ENCODE measurements around the gene SLC9A9. TPM values are rescaled to one million over a fixed set of nuclear protein-coding genes. Genes with fewer than 3 reads are reported as not detected.
"Not testable (repeated sequence)": the region's sequence is repeated elsewhere in the genome, so short reads cannot be mapped to it uniquely, and the experiment has no call there.

SLC9A9 gene
- total RNA-seq, 1 donor from 2014 or later = 5.6 TPM

- intact Hi-C loops (cut with micrococcal nuclease) = no loop called here
- DNase-seq (no peak), ATAC-seq (no peak)
Observed at GRCh38 chr3:143819890-143820289, 28.4 kb downstream of the SLC9A9 start.

GRCh38 chr3:143814443-143814889 is 33.8 kb downstream of the SLC9A9 start:
- ATAC-seq (peak; percentile 47), DNase-seq (no peak)
- intact Hi-C loops (cut with micrococcal nuclease) = no loop called here

GRCh38 chr3:143812481-143812880 is 35.8 kb downstream of the SLC9A9 start:
- ATAC-seq (no peak), DNase-seq (no peak)
- intact Hi-C loops (cut with micrococcal nuclease) = no loop called here

GRCh38 chr3:143811602-143812001 is 36.7 kb downstream of the SLC9A9 start:
- ATAC-seq (peak; percentile 69), DNase-seq (peak; percentile 61)

GRCh38 chr3:143810953-143811265 is 37.4 kb downstream of the SLC9A9 start:
- DNase-seq (no peak), ATAC-seq (no peak)
- intact Hi-C loops (cut with micrococcal nuclease) = no loop called here

More at GRCh38 chr3:143811602-143812001, 36.7 kb downstream of the SLC9A9 start:
- intact Hi-C loops (cut with micrococcal nuclease) = no loop called here

GRCh38 chr3:143810166-143810952 is 37.9 kb downstream of the SLC9A9 start:
- ATAC-seq = no peak
- intact Hi-C loops (cut with micrococcal nuclease) = no loop called here
- no peak for DNase-seq

- DNase-seq (no peak), ATAC-seq (peak; percentile 85)
- intact Hi-C loops (cut with micrococcal nuclease) = no loop called here
Observed at GRCh38 chr3:143809121-143809621, 39.1 kb downstream of the SLC9A9 start.

- DNase-seq = no peak
- intact Hi-C loops (cut with micrococcal nuclease) = no loop called here
- ATAC-seq = no peak
Observed at GRCh38 chr3:143808030-143808429, 40.2 kb downstream of the SLC9A9 start.

GRCh38 chr3:143806038-143806437 is 42.2 kb downstream of the SLC9A9 start:
- ATAC-seq (no peak), DNase-seq (no peak)
- intact Hi-C loops (cut with micrococcal nuclease) = no loop called here

GRCh38 chr3:143805476-143805875 is 42.8 kb downstream of the SLC9A9 start:
- ATAC-seq; intact Hi-C loops (cut with micrococcal nuclease); DNase-seq: not testable (repeated sequence)

GRCh38 chr3:143801046-143801445 is 47.2 kb downstream of the SLC9A9 start:
- intact Hi-C loops (cut with micrococcal nuclease); DNase-seq; ATAC-seq: not testable (repeated sequence)

GRCh38 chr3:143798151-143798550 is 50.1 kb downstream of the SLC9A9 start:
- not testable (repeated sequence) for DNase-seq, ATAC-seq
- intact Hi-C loops (cut with micrococcal nuclease) = loop anchor here (10.0 kb wide), 1 partner anchor 157 kb away; no protein-coding TSS in a partner anchor

- DNase-seq = no peak
- intact Hi-C loops (cut with micrococcal nuclease) = loop anchor here (10.0 kb wide), 1 partner anchor 159 kb away; no protein-coding TSS in a partner anchor
- ATAC-seq = peak; percentile 23
Observed at GRCh38 chr3:143795874-143796273, 52.4 kb downstream of the SLC9A9 start.

GRCh38 chr3:143794793-143795462 is 53.3 kb downstream of the SLC9A9 start:
- intact Hi-C loops (cut with micrococcal nuclease) = loop anchor here (10.0 kb wide), 1 partner anchor 160 kb away; no protein-coding TSS in a partner anchor
- ATAC-seq (no peak), DNase-seq (no peak)

GRCh38 chr3:143793971-143794370 is 54.3 kb downstream of the SLC9A9 start:
- no peak for DNase-seq
- ATAC-seq = peak; percentile 51
- intact Hi-C loops (cut with micrococcal nuclease) = loop anchor here (10.0 kb wide), 1 partner anchor 161 kb away; no protein-coding TSS in a partner anchor

- ATAC-seq (no peak), DNase-seq (no peak)
- intact Hi-C loops (cut with micrococcal nuclease) = loop anchor here (10.0 kb wide), 1 partner anchor 163 kb away; no protein-coding TSS in a partner anchor
Observed at GRCh38 chr3:143791386-143791785, 56.9 kb downstream of the SLC9A9 start.

GRCh38 chr3:143786219-143787191 is 61.8 kb downstream of the SLC9A9 start:
- ATAC-seq = peak; percentile 89
- intact Hi-C loops (cut with micrococcal nuclease) = no loop called here
- DNase-seq = peak; percentile 47

- no peak for ATAC-seq
- no peak for DNase-seq
- intact Hi-C loops (cut with micrococcal nuclease) = no loop called here
Observed at GRCh38 chr3:143784446-143784845, 63.8 kb downstream of the SLC9A9 start.

- ATAC-seq (no peak), DNase-seq (no peak)
- intact Hi-C loops (cut with micrococcal nuclease) = no loop called here
Observed at GRCh38 chr3:143783851-143784370, 64.4 kb downstream of the SLC9A9 start.

Data from left ventricle myocardium superior (tissue), 1 donor.